ENCODE data around the gene EML5. TPM values are rescaled to one million over a fixed set of nuclear protein-coding genes. Genes with fewer than 3 reads are reported as not detected.
A peak's percentile ranks its signal among the peaks of the same experiment; 100 is the strongest.

EML5 gene
- total and polyA plus RNA-seq, 2 of the 13 experiments (the other 11 are each of a cell fraction or from before 2014, with no cell fraction given) = 0.11 TPM; not detected in 1

DNA sequence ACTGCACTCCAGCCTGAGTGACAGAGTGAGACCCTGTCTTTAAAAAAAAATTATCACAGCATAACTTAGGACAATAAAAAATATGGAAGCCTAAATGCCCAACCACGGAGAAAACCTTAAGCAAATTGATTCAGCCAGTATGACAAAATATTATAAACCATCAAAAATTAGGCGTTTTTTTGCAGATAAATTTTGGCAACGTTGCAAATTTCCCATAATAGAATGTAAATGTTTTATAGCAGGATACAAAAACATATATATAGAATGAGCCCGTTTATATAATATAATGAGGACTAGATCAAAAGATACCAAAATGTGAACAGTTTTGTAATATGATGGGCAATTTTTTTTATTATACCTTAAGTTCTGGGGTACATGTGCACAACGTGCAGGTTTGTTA lies 6.8 kb upstream of the EML5 start:
- ChIA-PET POLR2A (no interaction called here), CTCF (ENCODE audit: low intra/inter-chr PET ratio, low total read pairs) (no interaction called here)
- no TSS peak for BruUV-seq (replicated peaks)
- Histone ChIP-seq H3K27ac (ENCODE audit: extremely low read length, insufficient read depth, low read length) (no peak overlapping the region), H4K20me1 (ENCODE audit: insufficient read depth, low read length) (no peaks in the 10 kb centered on the region), H3K36me3 (replicated peaks in 1 of 2; ENCODE audit: control insufficient read depth in 1 of 2, insufficient read depth in 2 of 2, low read length in 2 of 2) (no peaks in the 10 kb centered on the region), H3K4me3 (replicated peaks in 1 of 3; ENCODE audit: insufficient read depth in 1 of 3, low read depth in 2 of 3, low read length in 3 of 3) (no peak overlapping the region), H3K9ac (ENCODE audit: insufficient read depth, low read depth, low read length) (no peak overlapping the region), H3K79me2 (ENCODE audit: insufficient read depth, low read length) (no peaks in the 10 kb centered on the region), H2AFZ (ENCODE audit: low read length) (no peak overlapping the region), H3K27me3 (ENCODE audit: control insufficient read depth in 1 of 2, insufficient read depth in 2 of 2, low read length in 2 of 2) (peaks cover 0 to 3% of the 10 kb centered on the region in 2 experiments; a peak in 1 of 5 replicates), H3K4me2 (ENCODE audit: low read depth, low read length) (no peak overlapping the region), H3K4me1 (ENCODE audit: insufficient read depth, low read length) (no peaks in the 10 kb centered on the region), H3K9me3 (ENCODE audit: low read length) (no peaks in the 10 kb centered on the region)
- FAIRE-seq (no peak), DNase-seq (ENCODE audit: low spot score) (no peak), ATAC-seq (no peak)
- WGBS (ENCODE audit: low lambda C conversion rate) = 2% methylated on average over 5 of the region's 5 CpGs
- intact Hi-C loops (cut with micrococcal nuclease; ENCODE audit: unreplicated experiment) (no loop called here), in situ Hi-C loops (cut with HindIII; ENCODE audit: extremely low pct_ligation_motif_present, low pct_unique_long_range_greater_than_20kb) (no loop called here)
- peak; percentile 76 to 88 for TF ChIP-seq MAFK (conservative IDR thresholded peaks at IDR 0.05 in 1 of 2, IDR thresholded peaks at IDR 0.05 in 1 of 2; ENCODE audit: low read length in 2 of 2)
- TF ChIP-seq ZNF558 (CRISPR knock-in tag; IDR thresholded peaks at IDR 0.05; ENCODE audit: borderline replicate concordance) = no peak
- no peak for TF ChIP-seq RARA (CRISPR knock-in tag; IDR thresholded peaks at IDR 0.05)
- TF ChIP-seq JARID2 (CRISPR knock-in tag; IDR thresholded peaks at IDR 0.05; ENCODE audit: insufficient replicate concordance) = no peak
- TF ChIP-seq KDM2A (CRISPR knock-in tag; IDR thresholded peaks at IDR 0.05; ENCODE audit: borderline replicate concordance, low read depth) = no peak
- TF ChIP-seq MAFF (IDR thresholded peaks at IDR 0.05; ENCODE audit: low read depth, low read length) = peak; percentile 88
- TF ChIP-seq GLI4 (CRISPR knock-in tag; IDR thresholded peaks at IDR 0.05; ENCODE audit: borderline replicate concordance) = no peak
- no peak for TF ChIP-seq ZNF564 (CRISPR knock-in tag; IDR thresholded peaks at IDR 0.05)
- no peak for TF ChIP-seq ZNF709 (CRISPR knock-in tag; IDR thresholded peaks at IDR 0.05)
- TF ChIP-seq KAT8 (CRISPR knock-in tag; IDR thresholded peaks at IDR 0.05) = no peak
- TF ChIP-seq, protein P1, sequence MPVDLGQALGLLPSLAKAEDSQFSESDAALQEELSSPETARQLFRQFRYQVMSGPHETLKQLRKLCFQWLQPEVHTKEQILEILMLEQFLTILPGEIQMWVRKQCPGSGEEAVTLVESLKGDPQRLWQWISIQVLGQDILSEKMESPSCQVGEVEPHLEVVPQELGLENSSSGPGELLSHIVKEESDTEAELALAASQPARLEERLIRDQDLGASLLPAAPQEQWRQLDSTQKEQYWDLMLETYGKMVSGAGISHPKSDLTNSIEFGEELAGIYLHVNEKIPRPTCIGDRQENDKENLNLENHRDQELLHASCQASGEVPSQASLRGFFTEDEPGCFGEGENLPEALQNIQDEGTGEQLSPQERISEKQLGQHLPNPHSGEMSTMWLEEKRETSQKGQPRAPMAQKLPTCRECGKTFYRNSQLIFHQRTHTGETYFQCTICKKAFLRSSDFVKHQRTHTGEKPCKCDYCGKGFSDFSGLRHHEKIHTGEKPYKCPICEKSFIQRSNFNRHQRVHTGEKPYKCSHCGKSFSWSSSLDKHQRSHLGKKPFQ (CRISPR knock-in tag; IDR thresholded peaks at IDR 0.05; ENCODE audit: insufficient replicate concordance) = no peak
